DOHH2 (cell line): ENCODE results near the gene PRDM11.

ENCODE experiments used
- EZH2phosphoT487 ChIP-seq: fragments of 200-600 bp; sonication (generic); IDR thresholded peaks from 2 replicates; pipeline ENCODE4 v1.6.1; 2017; ENCODE audit warnings: borderline replicate concordance, mild to moderate bottlenecking, antibody characterized with exemption, low read length, moderate library complexity, mixed read lengths
- TF ChIP-seq, protein P1 (sequence below): fragments of 200-600 bp; sonication (generic); IDR thresholded peaks from one replicate; pipeline ENCODE4 v1.5.1; 2014; ENCODE audit warnings: antibody characterized with exemption, mild to moderate bottlenecking, low read depth, low read length; ENCODE audit not compliant: poor library complexity, severe bottlenecking

DNA sequence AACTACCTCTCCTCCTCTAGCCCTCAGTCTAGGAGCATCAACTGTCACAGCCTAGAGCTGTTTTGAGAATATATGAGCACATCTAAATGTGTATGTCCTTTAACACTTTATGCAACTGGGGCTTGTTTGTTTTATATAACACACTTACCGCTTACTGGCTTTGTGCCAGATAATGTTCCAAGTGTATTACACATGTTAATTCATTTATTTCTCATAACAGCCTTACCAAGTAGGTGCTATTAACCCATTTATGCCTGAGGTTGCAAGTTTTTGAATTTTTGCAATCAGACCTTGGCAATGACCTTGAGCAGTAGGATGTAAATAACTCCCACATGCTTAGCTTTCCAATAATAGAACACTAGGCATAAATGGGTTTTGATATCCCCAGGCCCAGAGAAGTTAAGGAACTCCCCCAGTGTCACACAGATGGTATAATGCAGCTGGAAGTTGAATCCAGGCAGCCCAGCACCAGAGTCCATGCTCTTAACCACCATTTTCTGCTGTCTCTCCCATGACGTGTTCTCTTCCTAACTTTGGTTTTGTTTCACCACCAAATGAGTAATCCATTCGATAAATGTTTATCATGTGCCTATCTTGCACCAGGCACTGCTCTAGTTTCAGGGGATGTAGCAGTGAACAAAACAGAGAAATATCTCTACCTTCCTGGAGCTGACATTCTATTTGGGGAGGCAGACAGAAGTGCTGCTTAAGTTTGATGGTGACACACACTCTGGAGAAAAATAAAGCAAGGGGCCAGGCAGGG is 23.1 kb downstream of the PRDM11 start:
- TF ChIP-seq, protein P1, sequence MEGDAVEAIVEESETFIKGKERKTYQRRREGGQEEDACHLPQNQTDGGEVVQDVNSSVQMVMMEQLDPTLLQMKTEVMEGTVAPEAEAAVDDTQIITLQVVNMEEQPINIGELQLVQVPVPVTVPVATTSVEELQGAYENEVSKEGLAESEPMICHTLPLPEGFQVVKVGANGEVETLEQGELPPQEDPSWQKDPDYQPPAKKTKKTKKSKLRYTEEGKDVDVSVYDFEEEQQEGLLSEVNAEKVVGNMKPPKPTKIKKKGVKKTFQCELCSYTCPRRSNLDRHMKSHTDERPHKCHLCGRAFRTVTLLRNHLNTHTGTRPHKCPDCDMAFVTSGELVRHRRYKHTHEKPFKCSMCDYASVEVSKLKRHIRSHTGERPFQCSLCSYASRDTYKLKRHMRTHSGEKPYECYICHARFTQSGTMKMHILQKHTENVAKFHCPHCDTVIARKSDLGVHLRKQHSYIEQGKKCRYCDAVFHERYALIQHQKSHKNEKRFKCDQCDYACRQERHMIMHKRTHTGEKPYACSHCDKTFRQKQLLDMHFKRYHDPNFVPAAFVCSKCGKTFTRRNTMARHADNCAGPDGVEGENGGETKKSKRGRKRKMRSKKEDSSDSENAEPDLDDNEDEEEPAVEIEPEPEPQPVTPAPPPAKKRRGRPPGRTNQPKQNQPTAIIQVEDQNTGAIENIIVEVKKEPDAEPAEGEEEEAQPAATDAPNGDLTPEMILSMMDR: no peak
- no peak for TF ChIP-seq EZH2phosphoT487
